NT2/D1 (cell line): ENCODE data around the gene KCNJ12.
A peak's percentile ranks its signal among the peaks of the same experiment; 100 is the strongest.
"Not testable (repeated sequence)": the region's sequence is repeated elsewhere in the genome, so short reads cannot be mapped to it uniquely, and the experiment has no call there.

Experiments used
- DNase-seq: peaks from one replicate; pipeline ENCODE4 v3.0.0-alpha.2; 2011; ENCODE audit warnings: low read depth, low spot score
- H3K27me3 ChIP-seq: 2 replicates; pipeline ENCODE4 v1.6.0; 2011; ENCODE audit warnings: mild to moderate bottlenecking; ENCODE audit not compliant: insufficient read length, insufficient read depth
- H3K36me3 ChIP-seq: 2 replicates; pipeline ENCODE4 v1.6.1; 2011; ENCODE audit warnings: mild to moderate bottlenecking, low read length, mixed read lengths; ENCODE audit not compliant: insufficient read depth, insufficient read length
- H3K4me1 ChIP-seq: 2 replicates; pipeline ENCODE4 v1.5.1; 2011; ENCODE audit not compliant: insufficient read depth, insufficient read length
- H3K4me3 ChIP-seq: 2 replicates; pipeline ENCODE4 v1.5.1; 2011; ENCODE audit warnings: low read depth; ENCODE audit not compliant: insufficient read length
- H3K9ac ChIP-seq: 2 replicates; pipeline ENCODE4 v1.6.0; 2011; ENCODE audit warnings: low read depth; ENCODE audit not compliant: insufficient read length
- H3K9me3 ChIP-seq: 2 replicates; pipeline ENCODE4 v1.5.1; 2011; ENCODE audit warnings: mild to moderate bottlenecking, low read length; ENCODE audit not compliant: insufficient read depth
- SUZ12 ChIP-seq: IDR thresholded peaks from 2 replicates; pipeline ENCODE4 v1.6.1; 2011; ENCODE audit not compliant: insufficient read length, insufficient read depth; ENCODE audit errors: extremely low read depth
- YY1 ChIP-seq: IDR thresholded peaks from 2 replicates; pipeline ENCODE4 v1.6.1; 2011; ENCODE audit not compliant: insufficient read length, insufficient read depth
- ZNF274 ChIP-seq: IDR thresholded peaks from 2 replicates; pipeline ENCODE4 v1.6.1; 2011; ENCODE audit warnings: mild to moderate bottlenecking, low read depth, low read length

KCNJ12 gene

GRCh38 chr17:21376081-21376758 lies at the start of gene KCNJ12:
KCNJ12 (plus strand) TSS chr17:21376357; CDS start chr17:21415343, 38,986 bp downstream.
- Histone ChIP-seq H3K4me1 (peaks cover 22% of the 10 kb centered on the region), H3K4me3 (peak within 1 kb of the TSS; percentile 46), H3K9ac (peak within 1 kb of the TSS; percentile 77), H3K36me3 (no peaks in the 10 kb centered on the region), H3K27me3 (peaks cover 51% of the 10 kb centered on the region), H3K9me3 (no peaks in the 10 kb centered on the region)
- no peak for DNase-seq
- TF ChIP-seq ZNF274 (no peak), SUZ12 (no peak), YY1 (no peak)

GRCh38 chr17:21327921-21328320 lies 48.2 kb upstream of the KCNJ12 start:
- not testable (repeated sequence) for H3K4me1 ChIP-seq, H3K36me3 ChIP-seq, DNase-seq, H3K9ac ChIP-seq, H3K4me3 ChIP-seq, H3K9me3 ChIP-seq
- peaks cover 13% of the 10 kb centered on the region for H3K27me3 ChIP-seq

GRCh38 chr17:21328778-21329177 lies 47.4 kb upstream of the KCNJ12 start:
- not testable (repeated sequence) for H3K9me3 ChIP-seq, H3K4me3 ChIP-seq, H3K9ac ChIP-seq, DNase-seq, H3K36me3 ChIP-seq, H3K27me3 ChIP-seq, H3K4me1 ChIP-seq

GRCh38 chr17:21330436-21331160 lies 45.6 kb upstream of the KCNJ12 start:
- Histone ChIP-seq H3K4me1 (no peaks in the 10 kb centered on the region), H3K9me3 (no peaks in the 10 kb centered on the region), H3K27me3 (no peaks in the 10 kb centered on the region), H3K4me3 (no peak overlapping the region), H3K36me3 (no peaks in the 10 kb centered on the region), H3K9ac (no peak overlapping the region)
- DNase-seq: no peak
- TF ChIP-seq SUZ12 (no peak), ZNF274 (no peak), YY1 (no peak)

- H3K36me3 ChIP-seq, DNase-seq, H3K27me3 ChIP-seq, H3K9me3 ChIP-seq, H3K4me3 ChIP-seq, H3K4me1 ChIP-seq, H3K9ac ChIP-seq: not testable (repeated sequence)
These were observed 39.4 kb upstream of the KCNJ12 start for GRCh38 chr17:21336541-21337294.

- not testable (repeated sequence) for H3K36me3 ChIP-seq, H3K4me1 ChIP-seq, H3K4me3 ChIP-seq, DNase-seq, H3K27me3 ChIP-seq, H3K9me3 ChIP-seq, H3K9ac ChIP-seq
These were observed 38.1 kb upstream of the KCNJ12 start for GRCh38 chr17:21337981-21338625.

- no peak for TF ChIP-seq ZNF274
- no peak for TF ChIP-seq YY1
- TF ChIP-seq SUZ12: no peak
- H3K4me1 ChIP-seq: no peaks in the 10 kb centered on the region
- H3K9ac ChIP-seq: no peak overlapping the region
- H3K36me3 ChIP-seq: no peaks in the 10 kb centered on the region
- no peaks in the 10 kb centered on the region for H3K9me3 ChIP-seq
- no peaks in the 10 kb centered on the region for H3K27me3 ChIP-seq
- no peak for DNase-seq
- H3K4me3 ChIP-seq: no peak overlapping the region
These were observed 37.1 kb upstream of the KCNJ12 start for GRCh38 chr17:21339011-21339410.

- H3K27me3 ChIP-seq: not testable (repeated sequence)
These were observed 36.6 kb upstream of the KCNJ12 start for GRCh38 chr17:21339571-21339970.

GRCh38 chr17:21340407-21340806 lies 35.8 kb upstream of the KCNJ12 start:
- H3K9ac ChIP-seq, H3K27me3 ChIP-seq, H3K9me3 ChIP-seq, H3K4me1 ChIP-seq, DNase-seq, H3K36me3 ChIP-seq, H3K4me3 ChIP-seq: not testable (repeated sequence)

More at GRCh38 chr17:21339571-21339970, 36.6 kb upstream of the KCNJ12 start:
- H3K9me3 ChIP-seq, DNase-seq, H3K4me3 ChIP-seq, H3K9ac ChIP-seq, H3K36me3 ChIP-seq, H3K4me1 ChIP-seq: not testable (repeated sequence)

- not testable (repeated sequence) for H3K4me1 ChIP-seq, H3K9ac ChIP-seq, H3K27me3 ChIP-seq, H3K36me3 ChIP-seq, H3K4me3 ChIP-seq, H3K9me3 ChIP-seq, DNase-seq
These were observed 34.9 kb upstream of the KCNJ12 start for GRCh38 chr17:21341279-21341678.
